Ovary (tissue), 9 donors: Measurements from ENCODE around the gene ASCL5. TPM values are rescaled to one million over a fixed set of nuclear protein-coding genes. Genes with fewer than 3 reads are reported as not detected.

Source experiments
- DNase-seq, 5 donors: peaks; one replicate each; pipeline ENCODE4 v3.0.0-alpha.2; 2019 to 2020
- H3K27ac ChIP-seq, 2 donors: fragments of 200-600 bp; one replicate each; pipeline versions ENCODE4 v1.5.1 to v1.8.0; 2019 to 2022
- H3K27me3 ChIP-seq: fragments of 200-600 bp; one replicate; pipeline ENCODE4 v1.8.0; 2022
- H3K36me3 ChIP-seq: fragments of 200-600 bp; sonication (generic); one replicate; pipeline ENCODE4 v1.5.1; 2019
- H3K4me1 ChIP-seq: one replicate; pipeline ENCODE4 v1.8.1; 2013; ENCODE audit warnings: mild to moderate bottlenecking, moderate library complexity; ENCODE audit not compliant: insufficient read depth
- H3K4me3 ChIP-seq: fragments of 200-600 bp; sonication (generic); one replicate; pipeline ENCODE4 v1.5.1; 2017
- H3K9me3 ChIP-seq, 2 donors: fragments of 200-600 bp in 1 of 2; sonication (generic) in 1 of 2; one replicate each; pipeline versions ENCODE4 v1.5.1 to v1.8.1; 2013 to 2019; ENCODE audit warnings: mild to moderate bottlenecking in 1 of 2, moderate library complexity in 1 of 2
- CTCF ChIP-seq, 3 donors: fragments of 450-650 bp in 2 of 3; fragments of 200-600 bp in 1 of 3; IDR thresholded peaks; one replicate each; pipeline versions ENCODE4 v1.5.1 to v1.8.0; 2016 to 2022; ENCODE audit warnings: antibody characterized with exemption in 3 of 3, mild to moderate bottlenecking in 1 of 3
- EP300 ChIP-seq: sonication (generic); formaldehyde crosslinking; IDR thresholded peaks from one replicate; pipeline ENCODE4 v1.6.1; 2017; ENCODE audit warnings: antibody characterized with exemption
- POLR2A ChIP-seq: fragments of 450-650 bp; IDR thresholded peaks from one replicate; pipeline ENCODE4 v1.6.1; 2017; ENCODE audit warnings: antibody characterized with exemption, mild to moderate bottlenecking, moderate library complexity
- WGBS, 3 donors: extraction: QIAGEN DNeasy Blood & Tissue Kit in 1 of 3; methylation state at CpG; one replicate each; pipeline versions ENCODE4 v1.1.5 to v1.1.7; 2013 to 2017; 5-methylcytosine and 5-hydroxymethylcytosine counted together
- intact Hi-C, 4 donors: fragments of 100-400 bp; cut with DNase I; formaldehyde crosslinking; loops; one replicate each; pipeline versions ENCODE4 v1.11.0 to v1.15.1; 2022 to 2023
- polyA plus RNA-seq, 2 donors: library from polyadenylated mRNA; stranded (reverse); fragments of 200-250 nt in 1 of 2; fragments of 350-450 nt in 1 of 2; fragmentation: Illumina TruSeq in 1 of 2; extraction: RNeasy Lipid Tissue Mini Kit (QIAGEN cat#74804) in 1 of 2; gene quantifications; one replicate each; pipeline ENCODE4 v1.2.3, GENCODE V29; 2013 to 2014
- total RNA-seq, 7 donors: library from RNA; depleted of rRNA in 2 of 7; stranded (reverse); fragments of >200 nt in 2 of 7; fragmentation: NEBNext Ultra II Directional in 3 of 7; extraction: Animal tissue kit (Norgen Biotek cat#: 25700) in 3 of 7; gene quantifications; one replicate each; pipeline versions ENCODE4 v1.1.0 to v1.2.4, GENCODE V29; 2016 to 2023
- donor health status: DM: no; HTN: no; CAD: no; lungs with moderate emphysema.
- donor health status: DM: no; HTN: no; CAD: no.
- donor health status: Bipolar disorder and iron deficiency.
- donor health status: DM: yes; HTN: yes; CAD: no.
- donor health status: DM: no; HTN: no; CAD: no.
- donor health status: DM: yes; HTN: yes; CAD: no.

ASCL5 gene
- total and polyA plus RNA-seq, 9 donors: 0.06 TPM; not detected in 8

DNA sequence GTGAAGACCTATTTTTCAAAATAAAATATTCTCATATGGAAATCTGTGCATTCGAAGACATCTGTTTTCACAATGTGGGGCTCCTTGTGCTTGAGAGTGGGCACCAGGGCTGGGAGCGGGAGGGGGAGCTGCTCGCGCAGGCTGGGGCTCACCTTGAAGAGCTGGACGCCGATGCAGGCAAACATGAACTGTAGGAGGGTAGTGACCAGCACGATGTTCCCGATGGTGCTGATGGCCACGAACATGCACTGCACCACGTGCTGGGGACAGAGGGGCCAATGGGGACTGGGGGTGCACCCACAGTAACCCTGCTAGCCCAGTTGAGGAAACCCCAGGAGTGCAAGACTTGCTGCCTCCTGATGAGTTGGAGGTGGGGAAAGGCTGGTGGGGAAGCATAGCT is 61.3 kb downstream of the ASCL5 start:
- intact Hi-C loops: no loop called here
- TF ChIP-seq CTCF (IDR thresholded peaks at IDR 0.05) (no peak), EP300 (no peak), POLR2A (no peak)
- DNase-seq: no peak
- no peak overlapping the region for H3K4me3 ChIP-seq
- H3K9me3 ChIP-seq: no peaks in the 10 kb centered on the region
- H3K27ac ChIP-seq: no peak overlapping the region
- no peaks in the 10 kb centered on the region for H3K36me3 ChIP-seq
- peaks cover 4% of the 10 kb centered on the region for H3K4me1 ChIP-seq
- 89 to 91% (median 90%) methylated on average over 10 of the region's 10 CpGs for WGBS, 3 donors
- no peaks in the 10 kb centered on the region for H3K27me3 ChIP-seq

GRCh38 chr1:201064806-201065205 is 62.2 kb downstream of the ASCL5 start:
- WGBS, 3 donors: 76 to 85% (median 83%) methylated on average over 8 of the region's 8 CpGs
- H3K27ac ChIP-seq: no peak overlapping the region

More at GRCh38 chr1:201064806-201065205, 62.2 kb downstream of the ASCL5 start:
- TF ChIP-seq POLR2A (no peak), EP300 (no peak), CTCF (IDR thresholded peaks at IDR 0.05) (no peak)
- no peak for DNase-seq
- H3K4me3 ChIP-seq: no peak overlapping the region
- peaks cover 8% of the 10 kb centered on the region for H3K4me1 ChIP-seq
- H3K36me3 ChIP-seq: no peaks in the 10 kb centered on the region
- intact Hi-C loops: no loop called here
- H3K9me3 ChIP-seq: no peaks in the 10 kb centered on the region
- H3K27me3 ChIP-seq: no peaks in the 10 kb centered on the region

Other genes starting within 250 kb of the ASCL5 start
- gene INAVA, start 232.3 kb downstream of the ASCL5 start, total RNA-seq: 1 to 10 TPM in 3 of 7 donors, under 1 TPM in 2, not detected in 2; 0.59 to 7.9 (median 1.1) TPM
- under 1 TPM; 0.18 TPM for gene INAVA, start 232.3 kb downstream of the ASCL5 start, polyA plus RNA-seq
- gene KIF21B, start 103.5 kb downstream of the ASCL5 start, total RNA-seq: 1 to 10 TPM in 4 of 7 donors, under 1 TPM in 3; 0.57 to 1.9 (median 1.0) TPM
- gene KIF21B, start 103.5 kb downstream of the ASCL5 start, polyA plus RNA-seq: under 1 TPM; 0.58 to 0.65 TPM
- gene CACNA1S, start 14.8 kb downstream of the ASCL5 start, total RNA-seq: under 1 TPM in 1 of 7 donors, not detected in 6; 0.05 TPM
- gene CACNA1S, start 14.8 kb downstream of the ASCL5 start, polyA plus RNA-seq: under 1 TPM; 0.01 to 0.05 TPM
- gene TMEM9, start 27.3 kb upstream of the ASCL5 start, total RNA-seq: 100 to 1,000 TPM in 1 of 7 donors, 10 to 100 TPM in 6; 65.5 to 101 (median 88.8) TPM
- 100 to 1,000 TPM in 1 of 2 donors, 10 to 100 TPM in 1; 49.5 to 114 TPM for gene TMEM9, start 27.3 kb upstream of the ASCL5 start, polyA plus RNA-seq
- gene IGFN1, start 63.6 kb upstream of the ASCL5 start, total RNA-seq: 1 to 10 TPM in 1 of 7 donors, under 1 TPM in 4, not detected in 2; 0.05 to 1.6 (median 0.23) TPM
- gene IGFN1, start 63.6 kb upstream of the ASCL5 start, polyA plus RNA-seq: under 1 TPM; 0.51 to 0.95 TPM
- gene PKP1, start 156.3 kb upstream of the ASCL5 start, total RNA-seq: under 1 TPM in 5 of 7 donors, not detected in 2; 0.07 to 0.48 (median 0.18) TPM
- gene PKP1, start 156.3 kb upstream of the ASCL5 start, polyA plus RNA-seq: under 1 TPM; 0.05 to 0.18 TPM